CD4-positive, alpha-beta T cell treated with Interleukin-2 at 100 ng/mL for 4 hours (primary cell): ENCODE data around the gene ZNF485.
"Not testable (repeated sequence)": the region's sequence is repeated elsewhere in the genome, so short reads cannot be mapped to it uniquely, and the experiment has no call there.

Experiments
- DNase-seq: peaks from one replicate; pipeline ENCODE4 v3.0.0-alpha.2; 2020; ENCODE audit warnings: low spot score

Gene ZNF485

DNA sequence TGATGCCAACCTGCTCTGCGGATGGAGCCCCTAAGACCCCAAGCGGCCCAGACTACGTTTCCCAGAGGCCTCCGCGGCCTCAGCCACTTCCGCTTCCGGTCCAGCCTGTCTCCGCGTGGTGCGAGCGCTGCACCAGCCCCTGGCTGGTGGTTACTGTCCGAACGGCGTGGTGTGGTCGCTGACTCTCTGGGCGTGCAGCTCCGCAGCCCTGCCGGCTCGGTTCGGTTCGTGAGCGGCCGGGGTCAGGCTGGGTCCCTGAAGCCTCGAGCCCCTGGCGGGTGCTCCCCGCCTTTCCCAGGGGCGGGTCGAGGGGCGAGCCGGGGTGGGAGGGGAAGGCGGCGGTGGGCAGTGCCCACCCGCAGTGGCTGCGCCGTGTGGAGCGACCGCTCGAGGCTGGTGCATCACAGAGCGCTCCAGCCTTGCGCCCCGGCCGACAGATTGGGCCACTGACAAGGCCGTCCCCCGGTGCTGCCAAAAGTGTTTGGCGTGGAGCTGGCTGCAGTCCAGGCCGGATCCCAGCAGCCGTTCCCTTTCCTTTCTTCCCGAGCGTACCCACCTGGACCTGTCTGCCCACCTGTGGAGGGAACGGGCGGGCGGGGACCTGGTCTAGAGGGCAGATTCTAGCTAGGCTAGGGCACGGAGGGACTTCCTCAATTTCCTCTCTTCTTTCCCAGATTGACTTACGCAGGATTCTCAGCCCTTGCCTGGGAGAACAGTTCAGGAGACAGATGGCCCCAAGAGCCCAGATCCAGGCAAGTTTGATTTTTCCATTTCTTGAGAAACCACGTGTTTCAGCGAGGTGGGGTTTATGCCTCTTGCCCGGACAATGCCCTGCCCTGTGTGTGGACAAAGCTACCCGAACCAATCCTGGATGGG lies at the start of gene ZNF485:
Gene ZNF485 (plus strand): TSS at position 116 of the 876 bp plus-strand sequence. CDS start 613 bp downstream, at position 729.
- peak; percentile 63 for DNase-seq

- DNase-seq, result no peak
Observed at GRCh38 chr10:43557214-43557613, 49.0 kb upstream of the ZNF485 start.

- no peak for DNase-seq
Observed at GRCh38 chr10:43569681-43570080, 36.6 kb upstream of the ZNF485 start.

DNA sequence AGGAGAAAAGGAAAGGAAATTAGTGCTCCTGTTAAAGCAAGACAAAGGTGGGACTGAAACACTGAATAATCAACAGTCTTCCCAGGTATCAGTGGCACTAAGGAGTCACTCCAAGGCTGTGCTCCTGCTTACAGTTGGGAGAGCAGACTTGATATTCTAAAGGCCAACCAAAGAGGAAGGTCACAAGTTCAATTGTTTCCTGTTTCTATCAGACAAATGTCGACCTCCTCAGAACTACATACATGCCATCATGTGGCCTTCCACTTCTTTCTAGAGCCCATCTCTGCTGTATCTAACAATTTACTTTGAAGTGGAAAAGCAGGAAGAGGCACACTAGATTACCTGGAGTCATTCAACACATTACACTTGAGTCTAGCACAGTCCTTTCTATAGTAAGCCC lies 35.3 kb upstream of the ZNF485 start:
- DNase-seq, result no peak

- DNase-seq, result no peak
Observed at GRCh38 chr10:43573250-43574000, 32.8 kb upstream of the ZNF485 start.

- peak; percentile 85 for DNase-seq
Observed at GRCh38 chr10:43574001-43574892, 32.0 kb upstream of the ZNF485 start, which contains the start of gene ZNF239. ZNF239 (minus strand) TSS chr10:43574616; CDS start chr10:43558079, 16,537 bp downstream.

- DNase-seq, result no peak
Observed at GRCh38 chr10:43574906-43575305, 31.3 kb upstream of the ZNF485 start.

GRCh38 chr10:43576062-43576461 lies 30.2 kb upstream of the ZNF485 start:
- DNase-seq, result peak; percentile 26

GRCh38 chr10:43576580-43576979 lies 29.7 kb upstream of the ZNF485 start:
- DNase-seq, result no peak

DNA sequence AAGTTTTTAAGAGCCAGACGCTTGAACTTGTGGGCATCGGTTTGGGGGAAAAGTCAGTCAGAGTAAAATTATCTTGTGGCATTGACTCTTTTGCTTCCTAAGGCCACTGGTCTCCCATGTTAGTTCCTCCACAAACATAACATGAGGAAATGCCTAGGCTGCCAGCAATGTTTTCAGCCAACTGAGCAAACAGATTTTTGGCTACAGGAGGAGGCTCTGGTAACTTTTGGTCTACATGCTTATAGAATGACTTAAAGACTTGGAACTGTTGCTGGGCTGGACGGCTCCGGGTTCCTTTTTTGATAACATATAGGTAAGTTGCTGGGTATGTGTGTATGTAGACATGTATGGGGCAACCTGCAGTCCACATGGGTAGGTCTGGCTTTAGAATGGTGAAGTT lies 22.2 kb upstream of the ZNF485 start:
- no peak for DNase-seq

- no peak for DNase-seq
Observed at GRCh38 chr10:43585046-43585445, 21.2 kb upstream of the ZNF485 start.

DNA sequence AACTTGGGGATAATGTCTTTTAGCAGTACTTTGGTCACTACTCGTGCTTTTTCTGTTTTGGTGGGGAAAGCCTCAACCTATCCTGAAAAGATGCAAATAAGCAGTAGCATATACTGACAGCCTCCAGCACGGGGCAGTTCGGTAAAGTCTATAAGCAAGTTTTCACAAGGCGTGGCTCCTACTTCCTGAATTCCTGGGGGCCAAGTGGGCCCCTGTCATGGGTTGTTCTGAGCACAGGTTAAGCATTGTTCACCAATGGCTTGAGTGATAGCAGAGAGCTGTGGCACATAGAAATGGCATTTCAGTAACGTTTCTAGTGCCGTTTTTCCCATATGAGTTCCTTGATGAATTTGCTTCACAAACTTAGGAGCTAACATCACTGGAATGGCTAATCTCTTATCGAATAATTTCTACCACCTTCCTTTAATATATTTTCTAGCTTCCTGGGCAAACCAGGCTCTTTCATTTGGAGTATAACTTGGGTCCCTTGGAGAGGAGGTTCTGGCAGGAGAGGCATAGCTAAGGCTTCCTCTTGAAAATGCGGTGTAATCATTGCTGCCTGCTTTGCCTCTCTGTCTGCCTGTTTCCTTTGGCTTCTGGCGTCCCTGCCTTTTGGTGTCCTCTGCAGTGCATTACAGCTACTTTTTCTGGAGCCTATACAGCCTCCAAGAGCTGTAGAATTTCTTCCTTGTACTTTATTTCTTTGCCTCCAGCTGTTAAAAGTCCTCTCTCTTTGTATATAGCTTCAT lies 20.1 kb upstream of the ZNF485 start:
- no peak for DNase-seq

- not testable (repeated sequence) for DNase-seq
Observed at GRCh38 chr10:43586730-43587115, 19.5 kb upstream of the ZNF485 start.

DNA sequence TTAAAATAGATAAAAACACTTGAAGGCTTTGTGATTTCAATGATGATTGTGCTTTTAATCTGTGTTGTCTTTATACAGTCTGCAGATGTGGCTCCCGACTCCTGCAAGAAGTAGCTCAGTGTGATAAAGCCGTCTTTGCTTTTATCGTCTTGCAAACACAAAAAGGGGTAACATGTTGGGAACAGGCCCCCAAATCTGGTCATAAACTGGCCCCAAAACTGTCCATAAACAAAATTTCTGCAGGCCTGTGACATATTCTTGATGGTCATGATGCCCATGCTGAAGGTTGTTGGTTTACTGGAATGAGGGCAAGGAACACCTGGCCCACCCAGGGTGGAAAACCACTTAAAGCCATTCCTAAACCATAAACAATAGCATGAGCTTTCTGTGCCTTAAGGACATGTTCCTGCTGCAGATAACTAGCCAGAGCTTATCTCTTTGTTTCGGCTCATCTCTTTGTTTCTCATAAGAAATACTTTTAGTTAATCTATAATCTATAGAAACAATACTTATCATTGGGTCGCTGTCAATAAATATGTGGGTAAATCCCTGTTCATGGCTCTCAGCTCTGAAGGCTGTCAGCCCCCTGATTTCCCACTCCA lies 14.8 kb upstream of the ZNF485 start:
- no peak for DNase-seq

DNA sequence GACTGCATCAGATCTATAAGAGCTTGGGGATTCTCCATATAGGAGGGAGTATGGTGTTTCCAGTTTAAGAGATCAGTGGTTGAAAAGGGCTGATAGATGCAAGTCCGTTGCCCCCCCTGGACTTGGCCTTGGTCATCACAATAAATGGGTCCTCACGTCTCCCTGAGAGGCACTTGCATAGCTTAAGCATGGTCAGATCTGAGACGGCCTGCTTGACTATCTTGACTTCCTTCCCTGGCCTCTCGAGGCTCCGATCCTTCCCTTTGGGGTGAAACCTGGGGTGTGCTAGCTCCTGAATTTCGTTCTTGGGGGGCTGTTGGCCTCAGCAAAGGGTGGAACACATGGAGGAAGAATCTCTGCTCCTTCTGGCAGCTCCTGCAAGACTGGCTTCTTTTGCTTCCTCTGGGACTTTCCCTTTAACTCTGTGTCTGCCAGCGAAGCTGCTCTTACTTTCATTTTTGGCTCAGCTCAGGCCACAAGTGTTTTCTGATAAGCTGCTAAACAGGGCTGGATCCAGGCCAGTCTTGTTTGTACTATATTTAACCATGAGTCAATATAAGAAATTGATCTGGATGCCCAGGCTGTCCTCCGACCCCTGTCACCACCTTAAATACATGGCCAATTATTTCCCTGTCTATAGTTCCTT lies 11.2 kb upstream of the ZNF485 start:
- peak; percentile 57 for DNase-seq

- DNase-seq, result peak; percentile 32
Observed at GRCh38 chr10:43595739-43596298, 10.4 kb upstream of the ZNF485 start.

DNA sequence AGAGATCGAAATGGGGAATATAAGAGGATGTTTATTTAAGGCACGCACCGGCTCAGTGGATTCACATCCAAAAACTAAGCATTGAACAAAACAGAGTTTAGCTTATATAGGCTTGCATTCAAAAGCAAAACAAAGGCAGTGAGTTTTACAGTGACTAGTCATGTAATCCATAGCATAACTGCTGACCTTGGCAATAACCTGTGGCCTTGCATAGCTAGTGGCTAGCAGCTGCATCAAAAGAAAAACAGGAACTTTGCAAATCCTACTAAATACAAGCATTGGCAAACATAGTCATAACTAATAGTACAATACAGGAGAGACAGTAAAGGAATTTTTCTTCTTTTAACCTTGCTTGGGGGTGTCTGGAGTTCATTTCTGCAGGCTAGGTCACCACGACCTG lies 9.7 kb upstream of the ZNF485 start:
- no peak for DNase-seq

- no peak for DNase-seq
Observed at GRCh38 chr10:43598446-43598845, 7.8 kb upstream of the ZNF485 start.

- no peak for DNase-seq
Observed at GRCh38 chr10:43599333-43599732, 6.9 kb upstream of the ZNF485 start.

GRCh38 chr10:43601576-43601975 lies 4.7 kb upstream of the ZNF485 start:
- not testable (repeated sequence) for DNase-seq
